H1 (cell line): Measurements from ENCODE around the gene PRDM1.

ENCODE experiments used
- BACH1 ChIP-seq: IDR thresholded peaks from 2 replicates; pipeline ENCODE4 v1.6.1; 2012; ENCODE audit warnings: low read length, improper control_type of control experiment
- CBX5 ChIP-seq: fragments of 300-800, 300-1000 bp; sonication (generic); IDR thresholded peaks from 2 replicates; pipeline ENCODE4 v1.7.1; 2016; ENCODE audit warnings: antibody characterized with exemption, low read length, low read depth
- CREB1 ChIP-seq: IDR thresholded peaks from 2 replicates; pipeline ENCODE4 v1.6.1; 2012; ENCODE audit warnings: inconsistent platforms
- EP300 ChIP-seq, 2 experiments: IDR thresholded peaks; 1 replicate in 1 of 2; 2 replicates in 1 of 2; pipeline ENCODE4 v1.6.1; 2011 to 2012; ENCODE audit warnings: low read depth in 2 of 2, low read length in 2 of 2, mild to moderate bottlenecking in 2 of 2, borderline replicate concordance in 1 of 2, inconsistent platforms in 1 of 2, moderate library complexity in 1 of 2

GRCh38 chr6:106113256-106113959 lies 27.3 kb downstream of the PRDM1 start:
- TF ChIP-seq BACH1 (no peak), EP300 (IDR thresholded peaks at IDR 0.05; ENCODE audit: borderline replicate concordance in 1 of 2, low read depth in 2 of 2, low read length in 2 of 2) (no peak), CBX5 (no peak), CREB1 (no peak)
